ENCODE data around the gene DDX56. TPM values are rescaled to one million over a fixed set of nuclear protein-coding genes. Genes with fewer than 3 reads are reported as not detected.
A peak's percentile ranks its signal among the peaks of the same experiment; 100 is the strongest.

Gene DDX56
- total and polyA plus RNA-seq, 2 of the 13 experiments (the other 11 are each of a cell fraction or from before 2014, with no cell fraction given) = 82.6 to 120 TPM

GRCh38 chr7:44573464-44574286 lies at the start of gene DDX56 (continued):
- TF ChIP-seq ZNF235 (CRISPR knock-in tag; IDR thresholded peaks at IDR 0.05; ENCODE audit: borderline replicate concordance) (no peak; the same call in none of the 2 replicates), MIER3 (CRISPR knock-in tag; IDR thresholded peaks at IDR 0.05; ENCODE audit: borderline replicate concordance) (peak; percentile 52; the same call in 1 of the 2 replicates), PHF20 (CRISPR knock-in tag; IDR thresholded peaks at IDR 0.05) (peak; percentile 92), FOXC1 (CRISPR knock-in tag; IDR thresholded peaks at IDR 0.05; ENCODE audit: borderline replicate concordance) (peak; percentile 92), PHF21A (CRISPR knock-in tag; IDR thresholded peaks at IDR 0.05) (no peak), CBFB (CRISPR knock-in tag; IDR thresholded peaks at IDR 0.05) (peak; percentile 57; the same call in 1 of the 2 replicates), ZNF44 (CRISPR knock-in tag; IDR thresholded peaks at IDR 0.05) (no peak; the same call in none of the 2 replicates), ARNT (IDR thresholded peaks at IDR 0.05) (no peak), ZNF276 (CRISPR knock-in tag; IDR thresholded peaks at IDR 0.05; ENCODE audit: low read depth) (peak; percentile 78), TARDBP (CRISPR knock-in tag; IDR thresholded peaks at IDR 0.05) (peak; percentile 88), ELK4 (CRISPR knock-in tag; IDR thresholded peaks at IDR 0.05; ENCODE audit: borderline replicate concordance) (peak; percentile 48; the same call in 1 of the 2 replicates), ZNF7 (CRISPR knock-in tag; IDR thresholded peaks at IDR 0.05) (no peak), ZNF205 (CRISPR knock-in tag; IDR thresholded peaks at IDR 0.05) (peak; percentile 60), FOSL1 (CRISPR knock-in tag; IDR thresholded peaks at IDR 0.05; ENCODE audit: borderline replicate concordance) (no peak), ZNF329 (CRISPR knock-in tag; IDR thresholded peaks at IDR 0.05; ENCODE audit: low read depth) (peak; percentile 89), MIXL1 (CRISPR knock-in tag; IDR thresholded peaks at IDR 0.05) (0 out of 2 replicates have a peak, but pooled peaks have one; percentile 51), BCL3 (CRISPR knock-in tag; IDR thresholded peaks at IDR 0.05) (peak; percentile 89; the same call in 1 of the 2 replicates), FOXK1 (CRISPR knock-in tag; IDR thresholded peaks at IDR 0.05; ENCODE audit: borderline replicate concordance, low read depth) (peak; percentile 77; the same call in 1 of the 2 replicates), KAT2B (IDR thresholded peaks at IDR 0.05; ENCODE audit: borderline replicate concordance, low read depth, low read length) (no peak), MTA1 (CRISPR knock-in tag; IDR thresholded peaks at IDR 0.05; ENCODE audit: borderline replicate concordance) (peak; percentile 53), ZFAT (CRISPR knock-in tag; conservative IDR thresholded peaks at IDR 0.05) (peak; percentile 82; the same call in 1 of the 2 replicates), FOXP1 (IDR thresholded peaks at IDR 0.05) (no peak), FOXP1 (CRISPR knock-in tag; IDR thresholded peaks at IDR 0.05) (no peak), KMT2A (CRISPR knock-in tag; IDR thresholded peaks at IDR 0.05) (peak; percentile 89)
- TF ChIP-seq, protein P1, sequence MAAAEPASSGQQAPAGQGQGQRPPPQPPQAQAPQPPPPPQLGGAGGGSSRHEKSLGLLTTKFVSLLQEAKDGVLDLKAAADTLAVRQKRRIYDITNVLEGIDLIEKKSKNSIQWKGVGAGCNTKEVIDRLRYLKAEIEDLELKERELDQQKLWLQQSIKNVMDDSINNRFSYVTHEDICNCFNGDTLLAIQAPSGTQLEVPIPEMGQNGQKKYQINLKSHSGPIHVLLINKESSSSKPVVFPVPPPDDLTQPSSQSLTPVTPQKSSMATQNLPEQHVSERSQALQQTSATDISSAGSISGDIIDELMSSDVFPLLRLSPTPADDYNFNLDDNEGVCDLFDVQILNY (CRISPR knock-in tag; conservative IDR thresholded peaks at IDR 0.05) = 0 out of 2 replicates have a peak, but pooled peaks have one; percentile 14
- TF ChIP-seq, protein P2, sequence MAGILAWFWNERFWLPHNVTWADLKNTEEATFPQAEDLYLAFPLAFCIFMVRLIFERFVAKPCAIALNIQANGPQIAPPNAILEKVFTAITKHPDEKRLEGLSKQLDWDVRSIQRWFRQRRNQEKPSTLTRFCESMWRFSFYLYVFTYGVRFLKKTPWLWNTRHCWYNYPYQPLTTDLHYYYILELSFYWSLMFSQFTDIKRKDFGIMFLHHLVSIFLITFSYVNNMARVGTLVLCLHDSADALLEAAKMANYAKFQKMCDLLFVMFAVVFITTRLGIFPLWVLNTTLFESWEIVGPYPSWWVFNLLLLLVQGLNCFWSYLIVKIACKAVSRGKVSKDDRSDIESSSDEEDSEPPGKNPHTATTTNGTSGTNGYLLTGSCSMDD (CRISPR knock-in tag; IDR thresholded peaks at IDR 0.05) = peak; percentile 90

All from HepG2 (cell line).